NT2/D1 (cell line): ENCODE data around the gene TMEM86B.

Experiments used
- SUZ12 ChIP-seq: IDR thresholded peaks from 2 replicates; pipeline ENCODE4 v1.6.1; 2011; ENCODE audit not compliant: insufficient read length, insufficient read depth; ENCODE audit errors: extremely low read depth
- YY1 ChIP-seq: IDR thresholded peaks from 2 replicates; pipeline ENCODE4 v1.6.1; 2011; ENCODE audit not compliant: insufficient read length, insufficient read depth
- ZNF274 ChIP-seq: IDR thresholded peaks from 2 replicates; pipeline ENCODE4 v1.6.1; 2011; ENCODE audit warnings: mild to moderate bottlenecking, low read depth, low read length

GRCh38 chr19:55209693-55210472, 18.7 kb downstream of the TMEM86B start:
- TF ChIP-seq ZNF274 (no peak), SUZ12 (no peak), YY1 (no peak)
